NCI-H510A treated with DMSO at 0.1 percent for 48 hours (cell line): ENCODE measurements around the gene KRTAP12-3.
"Not testable (repeated sequence)": the region's sequence is repeated elsewhere in the genome, so short reads cannot be mapped to it uniquely, and the experiment has no call there.

Source experiments
- DNase-seq: peaks from one replicate; lab custom pipeline; 2025; lab: John Stamatoyannopoulos, UW

The KRTAP12-3 gene

DNA sequence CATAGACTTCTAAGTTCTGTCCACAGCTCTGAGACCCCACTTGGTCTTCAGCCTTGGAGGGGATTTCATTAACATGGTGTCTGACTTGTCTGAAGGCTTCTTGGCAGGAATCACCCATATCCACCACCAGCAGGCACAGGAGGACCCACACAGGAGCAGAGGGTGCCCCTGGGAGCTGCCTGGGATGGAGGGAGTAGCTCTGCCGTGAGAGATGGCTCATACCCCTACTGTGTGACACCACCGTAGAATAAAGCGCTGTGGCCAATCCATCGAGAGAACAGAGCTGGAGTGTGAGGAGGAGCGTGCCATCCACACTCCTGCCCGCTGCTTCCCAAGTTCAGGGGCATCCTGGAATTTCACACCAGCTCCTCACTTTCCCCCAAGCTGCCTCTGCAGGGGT, 27.3 kb downstream of the KRTAP12-3 start:
- not testable (repeated sequence) for DNase-seq

GRCh38 chr21:44686000-44686781, 28.5 kb downstream of the KRTAP12-3 start:
- no peak for DNase-seq

- no peak for DNase-seq
Observed at GRCh38 chr21:44686843-44687561, 29.3 kb downstream of the KRTAP12-3 start.

DNA sequence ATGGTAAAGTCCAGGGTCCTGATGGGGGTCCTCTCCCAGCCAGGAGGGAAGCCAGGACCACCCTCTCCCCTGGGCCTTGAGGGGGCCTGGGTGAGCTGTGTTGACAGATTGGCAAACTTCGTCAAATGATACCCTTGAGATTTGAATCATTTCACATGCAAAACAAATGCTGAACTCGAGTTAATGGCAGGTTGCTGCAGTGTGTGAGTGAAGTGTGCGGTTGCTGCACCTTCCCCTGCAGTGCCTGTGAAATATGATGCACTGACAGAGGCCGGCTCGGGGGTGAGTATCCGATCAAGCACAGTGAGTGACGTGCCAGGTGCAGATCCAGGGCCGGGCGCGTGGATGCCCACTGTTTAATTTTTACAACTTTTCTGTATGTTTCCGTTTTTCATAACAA, 29.9 kb downstream of the KRTAP12-3 start:
- peak; percentile 22 for DNase-seq

DNA sequence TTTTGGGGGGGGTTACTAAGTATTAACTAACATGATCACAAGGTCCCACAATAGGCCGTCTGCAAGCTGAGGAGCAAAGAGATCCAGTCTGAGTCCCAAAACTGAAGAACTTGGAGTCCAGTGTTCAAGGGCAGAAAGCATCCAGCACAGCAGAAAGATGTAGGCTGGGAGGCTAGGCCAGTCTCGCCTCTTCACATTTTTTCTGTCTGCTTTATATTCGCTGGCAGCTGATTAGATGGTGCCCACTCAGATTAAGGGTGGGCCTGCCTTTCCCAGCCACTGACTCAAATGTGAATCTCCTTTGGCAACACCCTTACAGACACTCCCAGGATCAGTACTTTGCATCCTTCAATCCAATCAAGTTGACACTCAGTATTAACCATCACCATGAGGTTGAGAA, 32.0 kb downstream of the KRTAP12-3 start:
- not testable (repeated sequence) for DNase-seq

- no peak for DNase-seq
Observed at GRCh38 chr21:44691686-44692085, 34.0 kb downstream of the KRTAP12-3 start.

GRCh38 chr21:44692798-44693512, 35.2 kb downstream of the KRTAP12-3 start:
- no peak for DNase-seq

GRCh38 chr21:44694776-44695175, 37.0 kb downstream of the KRTAP12-3 start:
- no peak for DNase-seq

- DNase-seq: no peak
Observed at GRCh38 chr21:44695184-44695583, 37.5 kb downstream of the KRTAP12-3 start.

GRCh38 chr21:44695641-44696040, 37.9 kb downstream of the KRTAP12-3 start:
- no peak for DNase-seq

GRCh38 chr21:44696572-44696971, 38.8 kb downstream of the KRTAP12-3 start:
- DNase-seq: no peak

- not testable (repeated sequence) for DNase-seq
Observed at GRCh38 chr21:44697172-44697810, 39.6 kb downstream of the KRTAP12-3 start, which contains the start of gene KRTAP10-12. TSS of gene KRTAP10-12 (plus strand) at chr21:44697172. CDS start at chr21:44697202, 30 bp downstream.

DNA sequence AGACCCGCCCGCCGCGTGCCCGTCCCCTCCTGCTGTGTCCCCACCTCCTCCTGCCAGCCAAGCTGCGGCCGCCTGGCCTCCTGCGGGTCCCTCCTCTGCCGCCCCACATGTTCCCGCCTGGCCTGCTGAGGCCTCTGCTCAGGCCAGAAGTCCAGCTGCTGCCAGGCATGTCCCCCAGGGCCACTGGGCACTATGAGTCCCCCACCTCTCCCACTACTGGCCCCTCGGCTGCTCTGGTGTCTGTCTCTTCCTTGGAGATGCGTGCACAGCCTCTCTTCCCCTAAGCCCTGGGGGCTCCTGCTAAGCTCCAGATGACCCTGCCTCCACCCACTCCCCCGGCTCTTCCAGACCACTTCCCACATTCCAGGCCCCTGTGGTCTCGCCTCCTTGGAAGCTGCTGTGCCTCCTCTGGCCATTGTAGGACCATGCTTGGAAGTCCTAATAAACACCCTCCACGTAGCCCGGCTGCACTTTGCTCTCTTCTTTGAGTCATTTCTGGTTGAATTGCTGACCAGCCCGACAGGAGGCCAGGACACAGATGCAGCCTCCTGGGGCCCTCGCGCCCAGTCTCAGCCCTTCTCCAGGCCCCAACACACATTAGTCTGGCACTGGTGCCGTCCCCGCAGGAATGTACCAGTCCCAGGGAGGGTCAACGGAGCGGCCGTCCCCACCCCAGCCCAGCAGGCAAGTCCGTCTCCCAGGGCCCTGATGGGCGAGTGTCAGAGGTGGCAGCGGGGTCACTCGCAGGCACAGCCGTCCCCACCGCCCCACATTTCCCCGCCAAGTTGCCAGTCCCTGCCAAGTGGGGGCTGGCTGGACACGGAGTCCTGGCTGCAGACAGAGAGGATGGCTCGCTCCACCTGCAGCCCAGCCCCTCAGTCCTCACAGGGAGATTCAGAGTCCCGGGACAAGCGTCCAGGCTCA, 40.3 kb downstream of the KRTAP12-3 start:
- no peak for DNase-seq

DNA sequence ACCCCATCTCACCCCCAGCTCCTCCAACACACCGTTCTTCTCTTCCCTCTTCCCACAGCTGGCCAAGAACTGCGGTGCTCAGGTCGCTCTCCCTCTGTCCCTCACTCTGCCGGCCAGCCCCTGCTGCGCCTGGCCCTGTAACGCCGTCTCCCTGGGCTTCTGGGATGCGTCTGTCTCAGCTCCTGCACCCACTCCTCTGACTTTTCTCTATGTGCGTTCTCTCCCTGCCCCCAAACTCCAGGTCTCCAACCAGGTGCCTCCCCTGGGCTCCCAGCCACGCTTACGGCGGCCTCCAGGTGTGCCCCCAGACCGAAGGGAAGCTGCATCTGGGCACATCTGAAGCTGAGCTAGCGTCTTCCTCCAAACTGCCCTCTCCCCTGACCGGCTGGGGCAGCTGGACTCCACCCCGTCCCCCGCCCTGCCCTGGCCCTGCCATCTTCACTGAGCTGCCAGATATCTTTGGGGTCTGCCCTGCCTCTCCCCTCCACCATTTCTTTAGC, 41.8 kb downstream of the KRTAP12-3 start:
- no peak for DNase-seq

GRCh38 chr21:44700101-44701022, 42.6 kb downstream of the KRTAP12-3 start:
- DNase-seq: no peak

- no peak for DNase-seq
Observed at GRCh38 chr21:44701023-44701400, 43.3 kb downstream of the KRTAP12-3 start.

DNA sequence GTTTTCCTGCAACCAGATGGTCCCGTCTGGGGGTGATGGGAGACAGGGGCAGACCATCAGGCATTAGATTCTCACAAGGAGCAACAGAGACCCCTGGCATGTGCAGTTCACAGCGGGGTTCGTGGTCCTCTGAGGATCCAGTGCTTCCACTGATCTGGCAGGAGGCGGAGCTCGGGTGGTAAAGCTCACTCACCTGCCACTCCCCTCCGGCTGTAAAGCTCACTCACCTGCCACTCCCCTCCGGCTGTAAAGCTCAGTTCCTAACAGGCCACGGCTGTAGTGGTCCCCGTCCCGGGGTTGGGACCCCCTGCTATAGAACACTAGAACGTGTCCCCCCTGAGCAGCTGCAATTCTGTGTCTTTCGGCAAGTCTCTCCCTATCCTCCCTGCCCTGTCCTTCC, 43.8 kb downstream of the KRTAP12-3 start:
- DNase-seq: no peak

GRCh38 chr21:44702111-44702972, 44.6 kb downstream of the KRTAP12-3 start:
- DNase-seq: no peak
